HT1080 (cell line): ENCODE data around the gene LARP6. TPM values are rescaled to one million over a fixed set of nuclear protein-coding genes. Genes with fewer than 3 reads are reported as not detected.
"Not testable (repeated sequence)": the region's sequence is repeated elsewhere in the genome, so short reads cannot be mapped to it uniquely, and the experiment has no call there.

Source experiments
- DNase-seq: peaks from one replicate; pipeline ENCODE4 v3.0.0-alpha.2; 2015; ENCODE audit warnings: low read depth
- polyA plus RNA-seq, 2 experiments: library from polyadenylated mRNA; depleted of rRNA; stranded (reverse); fragments of >200 nt; gene quantifications; 2 replicates each; pipeline ENCODE4 v1.2.3, GENCODE V29; 2015
- total RNA-seq: library from RNA; depleted of rRNA; stranded (reverse); fragments of >200 nt; shearing (Covaris generic); gene quantifications from 2 replicates; pipeline ENCODE4 v1.2.3, GENCODE V29; 2014; rRNA removed

The LARP6 gene
- total RNA-seq, result 75.6 and 87.1 TPM in 2 replicates
- polyA plus RNA-seq (2015; cell fraction: cytosol; rRNA removed), result 77.4 and 88.4 TPM in 2 replicates
- 28.8 and 48.3 TPM in 2 replicates for polyA plus RNA-seq (2015; cell fraction: nucleus; rRNA removed)

DNA sequence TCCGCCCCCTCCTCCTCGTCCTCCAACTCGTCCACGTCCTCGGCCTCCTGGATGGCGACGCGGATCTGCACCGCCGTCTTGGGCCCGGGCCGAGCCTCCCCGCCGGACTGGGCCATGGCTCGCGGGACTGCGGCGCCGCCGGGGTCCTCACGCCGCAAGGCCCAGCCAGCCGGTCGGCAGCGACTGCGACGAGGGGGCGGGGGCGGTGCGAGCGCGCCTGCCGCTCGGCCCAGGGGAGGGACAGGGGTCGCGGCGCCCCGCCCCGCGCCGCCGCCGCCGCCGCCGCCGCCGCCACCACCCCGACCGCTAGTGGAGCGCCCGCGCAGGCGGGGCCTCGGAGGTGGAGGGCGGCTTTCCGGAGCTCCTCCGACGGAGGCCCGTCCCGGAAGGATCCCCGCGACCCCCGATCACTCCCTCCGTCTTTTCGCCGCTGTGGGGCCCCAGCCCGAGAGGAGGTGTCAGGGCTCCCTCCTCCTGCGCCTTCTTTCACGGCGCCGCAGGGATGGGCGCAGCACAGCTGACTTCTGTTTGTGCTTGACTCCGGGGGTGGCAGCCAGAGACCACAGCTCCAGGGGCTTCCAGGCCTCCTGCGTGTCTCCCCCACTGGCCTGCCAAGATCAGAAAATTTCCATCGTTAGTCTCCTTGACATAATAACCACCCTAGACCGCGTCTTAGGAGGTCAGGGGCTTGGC lies at the start of gene LARP6:
Gene LARP6, minus strand, starts transcription at position 185 of the 693 bp plus-strand sequence. Its CDS starts 69 bp downstream, at position 116.
- peak; percentile 28 for DNase-seq

DNA sequence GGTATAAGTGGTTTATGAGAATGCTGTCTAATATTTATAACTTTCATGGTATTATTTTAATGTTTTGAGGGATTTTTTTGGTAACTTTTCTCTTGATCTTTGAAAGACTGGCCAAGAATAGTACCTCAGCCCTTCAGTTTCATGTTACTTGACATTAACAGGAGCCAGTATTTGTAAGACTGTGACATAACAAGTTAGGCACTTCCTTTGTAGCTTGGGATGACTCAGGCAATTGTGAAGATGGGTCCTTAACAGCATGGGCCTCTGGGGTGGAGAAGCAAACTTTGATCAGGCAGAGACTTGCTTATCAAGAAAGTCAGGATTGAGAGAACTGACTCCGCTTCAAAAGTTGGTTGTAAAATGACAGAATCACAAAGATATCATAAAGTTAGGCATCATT lies 48.1 kb upstream of the LARP6 start:
- DNase-seq, result peak; percentile 86

DNA sequence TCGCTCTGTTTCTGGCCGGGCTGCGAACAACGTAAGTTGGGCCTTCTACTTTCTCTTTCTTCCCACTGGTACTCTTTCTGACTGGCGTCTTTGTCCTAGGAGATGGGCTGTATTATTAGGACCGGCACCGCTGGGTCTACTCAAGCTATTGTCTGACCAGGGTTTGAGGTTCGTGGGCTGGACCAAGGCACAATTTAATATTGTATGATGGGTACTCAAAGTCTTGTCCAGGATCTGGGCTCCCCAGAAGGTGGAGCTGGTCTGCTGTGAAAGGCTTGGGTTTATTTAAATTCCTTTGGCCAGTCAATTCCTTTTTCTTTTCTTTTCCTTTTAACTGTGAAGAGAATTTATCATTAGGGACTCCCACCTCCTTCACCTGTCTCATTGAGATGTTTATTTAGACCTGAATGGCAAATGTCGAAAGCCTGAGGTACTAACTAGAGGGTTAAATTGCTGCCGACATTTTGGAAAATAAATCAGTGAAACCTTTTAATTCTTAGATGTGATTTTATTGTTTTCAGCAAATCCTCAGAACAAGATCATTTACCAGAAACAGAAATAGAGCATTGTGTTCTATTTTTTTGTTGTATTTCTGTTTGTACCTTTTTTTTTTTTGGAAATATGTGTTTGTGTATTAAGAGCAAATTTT lies 39.1 kb upstream of the LARP6 start:
- DNase-seq, result peak; percentile 67

DNA sequence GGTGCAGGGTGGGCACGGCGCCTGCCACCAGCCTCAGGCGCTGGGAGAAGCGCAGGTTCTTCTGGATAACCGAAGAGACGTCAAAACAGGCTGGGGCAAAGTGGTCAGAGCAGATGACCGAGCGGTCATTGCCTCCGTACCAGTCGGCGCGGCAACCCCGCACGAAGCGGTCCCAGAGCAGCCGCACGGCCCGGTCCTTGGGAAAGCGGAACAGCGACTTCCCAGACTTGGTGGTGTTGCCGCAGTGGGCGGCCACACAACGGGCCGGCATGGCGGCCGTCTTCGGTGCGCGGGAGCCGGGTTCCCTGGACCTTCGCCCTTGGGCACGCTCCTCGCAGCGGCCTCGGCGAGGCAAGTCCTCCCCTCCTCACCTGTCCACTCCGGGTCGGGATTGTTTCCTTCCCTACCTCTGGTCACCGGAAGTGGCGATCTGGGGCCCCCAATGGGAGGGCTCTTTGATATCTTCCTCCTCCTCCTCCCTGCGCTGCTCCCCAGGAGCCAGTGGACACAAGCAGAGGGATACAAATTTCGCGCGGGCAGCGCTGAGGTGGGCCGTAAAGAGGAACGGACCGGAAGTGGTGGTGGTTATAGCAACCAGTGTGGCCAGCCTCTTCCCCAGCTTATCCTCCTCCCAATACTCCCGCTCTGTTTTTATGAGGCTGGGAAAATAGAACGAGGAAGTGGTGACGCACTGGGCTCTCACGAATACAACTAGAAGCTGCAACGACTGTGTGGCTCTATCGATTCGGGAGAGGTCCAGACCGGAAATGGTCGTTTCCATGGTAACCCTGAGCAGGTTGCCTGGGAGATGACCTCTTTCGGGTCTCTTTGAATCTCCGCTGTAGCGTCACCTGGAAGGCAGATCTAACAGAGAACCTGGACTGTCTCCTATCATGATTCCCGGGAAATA lies 38.3 kb upstream of the LARP6 start, which contains the start of the genes LRRC49 and THAP10:
Gene LRRC49, plus strand, starts transcription at position 825 of the 910 bp plus-strand sequence. Its CDS starts 69 bp downstream, at position 894.
Gene THAP10, minus strand, starts transcription at position 432 of the 910 bp plus-strand sequence. Its CDS starts 161 bp downstream, at position 271.
- DNase-seq, result peak; percentile 99

DNA sequence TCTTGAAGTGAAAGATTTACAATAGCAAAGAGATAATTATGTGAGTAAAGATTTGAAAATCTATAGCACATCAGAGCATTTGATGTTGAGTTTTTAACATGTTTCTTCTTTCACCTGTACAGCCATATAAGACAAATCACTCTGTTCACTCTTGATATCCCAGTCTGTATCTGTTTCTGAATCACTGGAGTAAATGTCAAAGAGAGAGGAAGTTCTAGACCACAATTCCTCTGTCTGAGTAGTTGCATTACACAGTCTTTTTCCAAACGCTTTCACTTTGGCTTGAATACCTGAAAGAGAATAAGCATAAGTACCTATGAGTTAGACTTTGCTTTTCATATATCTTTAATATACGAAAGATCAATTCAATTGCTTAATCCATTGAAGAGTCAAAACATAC lies 28.4 kb upstream of the LARP6 start:
- DNase-seq, result peak; percentile 53

DNA sequence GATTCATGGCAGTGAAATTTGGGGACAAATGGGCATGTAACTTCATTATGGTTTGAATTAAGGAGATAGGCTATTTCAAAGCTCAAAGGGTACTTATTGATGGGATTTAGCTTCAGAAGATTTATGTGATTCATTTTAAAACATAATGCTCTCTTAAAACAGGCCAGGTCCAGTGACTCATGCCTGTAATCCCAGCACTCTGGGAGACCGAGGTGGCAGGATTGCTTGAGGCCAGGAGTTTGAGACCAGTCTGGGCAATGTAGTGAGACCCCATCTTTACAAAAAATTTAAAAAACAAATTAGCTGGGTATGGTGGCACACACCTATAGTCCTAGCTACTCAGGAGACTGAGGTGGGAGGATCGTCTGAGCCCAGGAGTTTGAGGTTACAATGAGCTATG lies 26.8 kb upstream of the LARP6 start:
- peak; percentile 32 for DNase-seq

DNA sequence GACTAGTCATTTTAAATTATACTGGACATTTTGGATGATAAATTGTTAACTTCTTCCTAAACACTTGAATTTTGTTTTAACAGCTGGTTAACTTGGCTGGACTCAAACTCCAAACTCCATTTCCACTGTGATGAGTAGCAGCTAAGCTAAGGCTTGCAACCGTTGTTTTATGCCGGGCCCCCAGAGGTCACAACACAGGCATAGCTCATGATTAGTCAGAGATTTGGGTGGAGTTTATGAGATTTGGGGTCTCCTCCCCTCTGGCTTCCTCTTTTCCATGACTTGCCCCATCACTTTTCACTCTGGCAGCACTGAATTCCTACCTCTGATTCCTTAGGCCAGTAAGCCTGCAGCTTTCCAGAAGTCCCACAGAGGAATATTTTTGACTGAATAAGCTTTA lies 25.4 kb upstream of the LARP6 start:
- DNase-seq, result peak; percentile 84

DNA sequence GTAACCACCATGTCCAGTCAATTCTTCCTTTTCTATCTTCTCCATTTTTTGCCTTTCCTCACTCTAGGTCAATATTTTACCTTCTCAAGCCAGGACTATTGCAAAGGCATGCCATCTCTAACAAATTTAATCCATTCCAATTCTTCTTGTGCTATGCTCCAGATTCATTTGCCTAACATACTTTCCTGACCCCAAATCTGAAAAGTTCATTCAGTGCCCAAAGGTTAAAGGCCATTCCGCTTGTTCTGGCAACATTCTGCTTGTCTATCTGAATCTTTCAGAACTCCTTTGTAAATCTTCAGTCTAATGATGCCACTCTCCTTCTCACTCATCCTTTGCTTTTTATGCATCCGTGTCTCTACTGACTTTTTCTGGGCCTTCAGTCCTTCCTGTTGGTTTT lies 22.7 kb upstream of the LARP6 start:
- no peak for DNase-seq

DNA sequence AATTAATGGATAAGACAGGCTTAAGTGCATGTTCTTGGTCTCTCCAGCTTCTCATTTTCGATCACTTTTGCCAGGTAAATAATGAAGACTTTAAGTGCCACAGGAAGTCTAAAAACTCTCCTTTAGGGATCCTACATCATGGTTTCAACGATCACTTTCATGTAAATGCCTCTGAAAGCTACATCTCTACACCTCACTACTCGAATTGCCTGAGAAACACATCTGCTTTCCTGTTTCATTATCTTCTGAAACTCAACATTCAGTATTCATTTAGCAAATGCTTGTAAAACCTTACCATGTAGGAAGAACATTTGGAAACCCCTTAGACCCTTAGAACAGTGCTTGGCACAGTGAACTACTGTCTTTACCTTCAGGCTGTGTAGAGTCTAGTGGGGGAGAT lies 22.1 kb upstream of the LARP6 start:
- no peak for DNase-seq

DNA sequence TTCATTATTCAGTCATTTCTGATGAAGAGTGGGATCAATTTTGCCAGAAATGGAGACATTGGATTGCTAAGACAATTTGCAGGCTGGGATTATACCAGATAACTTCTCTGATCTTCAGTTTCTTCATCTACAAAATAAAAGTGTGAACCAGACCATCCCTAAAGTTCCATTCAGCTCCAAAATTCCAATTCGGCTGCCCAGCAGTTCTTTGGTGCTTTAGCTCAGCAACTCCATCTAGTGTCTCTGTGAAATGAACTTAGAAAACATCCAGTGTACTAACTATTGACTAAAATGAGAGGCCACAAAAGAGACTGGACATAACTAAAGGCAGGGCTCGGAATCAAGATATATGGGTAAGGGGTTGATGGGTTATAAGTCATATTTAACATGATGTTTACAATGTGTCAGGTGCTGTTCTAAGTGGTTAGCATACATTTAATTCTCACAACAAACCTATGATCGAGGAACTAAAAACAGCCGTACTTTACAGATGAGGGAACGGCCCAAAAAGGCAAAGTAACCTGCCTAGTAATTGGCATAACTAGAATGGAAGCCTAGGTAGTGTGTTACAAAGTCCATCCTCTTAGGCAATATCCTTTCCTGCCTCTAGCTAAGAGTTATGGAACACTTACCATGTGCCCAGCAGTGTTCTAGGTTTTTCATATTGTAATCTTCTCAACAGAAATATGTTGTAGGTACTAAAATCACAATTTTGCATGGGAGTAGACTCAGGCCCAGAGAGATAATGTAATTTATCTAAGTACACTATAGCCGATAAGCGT lies 21.2 kb upstream of the LARP6 start:
- DNase-seq, result peak; percentile 42

DNA sequence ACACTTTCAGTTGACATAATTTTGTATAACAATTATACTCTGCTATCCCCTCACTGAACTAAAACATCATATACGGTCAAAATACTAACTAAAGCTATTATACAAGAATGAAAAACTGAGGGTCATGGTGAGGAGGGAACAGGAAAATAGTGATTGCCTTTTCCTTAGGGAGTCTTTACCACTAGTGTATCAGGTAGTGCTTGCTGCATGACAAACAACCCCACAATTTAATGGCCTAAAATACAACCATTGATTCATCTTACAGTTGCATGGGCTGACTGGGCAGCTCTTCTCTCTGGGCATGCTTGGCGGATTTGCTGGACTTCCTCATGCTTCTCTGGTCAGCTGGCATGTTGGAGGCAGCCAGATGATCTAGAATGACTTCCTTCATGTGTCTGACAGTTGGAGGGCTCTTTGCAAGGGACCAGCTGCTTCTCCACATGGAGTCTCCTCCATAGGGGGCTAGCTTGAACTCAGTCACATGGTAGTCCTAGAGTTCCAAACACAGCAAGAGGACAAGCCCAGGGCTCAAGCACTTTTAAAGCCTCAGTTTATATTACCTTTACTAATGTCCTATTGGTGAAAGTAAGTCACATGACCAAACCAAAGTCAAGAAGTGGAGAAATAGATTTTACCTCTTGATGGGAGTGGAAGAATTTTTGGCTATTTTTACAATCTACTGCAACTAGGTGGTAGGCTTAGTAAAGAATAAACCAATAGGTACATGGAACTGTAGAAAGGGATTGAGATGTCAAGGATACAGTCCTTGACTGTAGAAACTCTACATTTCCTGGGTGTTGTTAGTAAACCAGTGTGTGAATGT lies 19.5 kb upstream of the LARP6 start:
- DNase-seq, result no peak

DNA sequence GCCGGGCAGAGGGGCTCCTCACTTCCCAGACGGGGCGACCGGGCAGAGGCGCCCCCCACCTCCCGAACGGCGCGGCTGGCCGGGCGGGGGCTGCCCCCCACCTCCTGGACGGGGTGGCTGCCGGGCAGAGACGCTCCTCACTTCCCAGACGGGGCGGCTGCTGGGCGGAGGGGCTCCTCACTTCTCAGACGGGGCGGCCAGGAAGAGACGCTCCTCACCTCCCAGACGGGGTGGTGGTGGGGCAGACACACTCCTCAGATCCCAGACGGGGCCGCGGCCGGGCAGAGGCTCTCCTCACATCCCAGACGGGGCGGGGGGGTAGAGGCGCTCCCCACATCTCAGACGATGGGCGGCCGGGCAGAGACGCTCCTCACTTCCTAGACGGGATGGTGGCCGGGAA lies 17.5 kb upstream of the LARP6 start:
- not testable (repeated sequence) for DNase-seq

DNA sequence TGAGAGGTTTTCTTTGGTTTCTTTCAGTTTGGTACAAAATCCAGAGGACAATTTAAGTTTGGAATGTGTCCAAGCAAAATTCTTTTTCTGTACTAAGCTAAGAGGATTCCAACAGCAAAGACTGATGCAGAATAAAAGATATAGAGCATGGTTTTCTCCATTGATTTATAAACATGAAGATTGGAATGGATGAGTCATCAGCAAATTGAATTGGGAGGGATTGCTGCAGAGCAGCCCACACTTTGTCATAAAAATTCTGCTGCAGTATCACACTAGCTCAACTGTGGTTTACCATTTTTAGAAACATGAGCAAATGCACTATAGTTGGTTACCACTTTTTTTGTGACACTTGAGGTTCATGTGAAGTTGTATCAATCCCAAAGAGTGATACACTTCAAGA lies 16.1 kb upstream of the LARP6 start:
- peak; percentile 62 for DNase-seq

DNA sequence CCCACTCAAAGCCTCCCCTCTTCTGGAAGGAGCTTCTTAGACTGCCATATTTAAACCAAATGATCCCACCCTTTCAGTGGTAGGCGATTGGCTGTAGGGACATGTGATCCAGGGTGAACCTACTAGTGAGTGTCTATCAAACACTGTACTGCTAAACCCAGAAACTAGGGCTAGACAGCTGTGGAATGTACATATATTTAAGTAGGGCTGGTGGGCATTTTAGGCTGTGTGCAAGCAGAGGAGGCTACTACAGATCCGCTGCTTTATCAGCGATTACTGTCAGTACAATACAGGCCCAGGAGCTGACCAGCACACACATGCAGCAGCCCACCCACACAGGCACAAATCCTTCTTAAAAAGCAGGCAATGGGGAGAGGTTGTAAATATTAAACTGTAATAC lies 15.4 kb upstream of the LARP6 start:
- no peak for DNase-seq

DNA sequence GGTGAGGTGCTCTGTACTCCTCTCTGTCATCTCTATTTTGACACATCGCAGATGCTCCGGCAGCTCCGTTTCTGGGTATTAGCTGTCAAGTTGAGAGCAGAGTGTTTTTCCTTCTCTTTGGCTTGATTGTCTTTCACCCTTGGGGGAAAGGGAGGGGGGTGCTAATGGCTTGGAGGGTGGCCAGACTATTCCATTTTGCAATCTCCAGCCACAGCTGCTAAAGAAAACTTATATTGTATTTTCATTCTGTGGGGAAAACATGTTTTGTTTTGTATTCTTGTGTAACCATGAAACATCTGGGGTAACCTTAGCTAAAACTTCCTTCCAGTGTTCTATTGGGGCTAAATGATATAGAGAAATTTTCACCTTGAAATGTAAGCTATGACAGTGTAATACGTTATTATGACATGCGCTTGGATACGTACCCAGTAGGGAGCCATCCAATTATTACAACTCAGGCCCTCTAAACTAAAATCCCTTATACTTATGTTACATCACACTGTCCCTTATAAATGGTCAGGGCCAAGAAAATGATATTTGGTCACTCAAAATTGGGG lies 14.0 kb upstream of the LARP6 start:
- no peak for DNase-seq

DNA sequence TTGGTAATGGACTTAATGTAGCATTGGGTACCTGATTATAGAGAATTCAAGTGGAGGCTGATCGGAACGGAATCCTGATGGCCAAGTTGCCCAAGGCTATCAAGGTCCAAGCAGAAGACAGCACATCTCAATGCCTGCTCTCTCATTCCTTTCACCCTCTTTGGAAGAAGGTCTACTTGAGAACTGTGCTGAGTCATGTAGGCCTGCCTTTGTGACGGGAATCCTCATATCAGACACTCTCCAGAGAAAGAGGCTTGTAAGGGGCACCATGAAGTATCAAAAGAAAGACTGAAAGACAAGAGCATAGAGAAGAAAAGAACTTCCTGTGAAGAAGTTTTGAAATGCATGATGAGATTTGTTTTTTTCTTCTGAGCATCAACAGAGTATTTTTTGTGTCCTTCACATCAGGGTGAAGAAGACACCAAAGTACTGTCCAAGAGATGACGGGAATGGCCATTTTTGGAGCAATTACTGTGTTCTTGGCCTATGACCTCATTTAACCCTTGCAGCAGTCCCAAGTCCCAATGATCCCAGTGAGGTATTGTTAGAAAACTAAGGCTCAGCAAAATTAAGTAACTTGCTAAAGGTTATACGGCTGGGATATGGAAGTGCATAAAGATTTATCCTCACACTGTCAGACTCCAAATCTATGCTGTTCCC lies 13.2 kb upstream of the LARP6 start:
- no peak for DNase-seq

DNA sequence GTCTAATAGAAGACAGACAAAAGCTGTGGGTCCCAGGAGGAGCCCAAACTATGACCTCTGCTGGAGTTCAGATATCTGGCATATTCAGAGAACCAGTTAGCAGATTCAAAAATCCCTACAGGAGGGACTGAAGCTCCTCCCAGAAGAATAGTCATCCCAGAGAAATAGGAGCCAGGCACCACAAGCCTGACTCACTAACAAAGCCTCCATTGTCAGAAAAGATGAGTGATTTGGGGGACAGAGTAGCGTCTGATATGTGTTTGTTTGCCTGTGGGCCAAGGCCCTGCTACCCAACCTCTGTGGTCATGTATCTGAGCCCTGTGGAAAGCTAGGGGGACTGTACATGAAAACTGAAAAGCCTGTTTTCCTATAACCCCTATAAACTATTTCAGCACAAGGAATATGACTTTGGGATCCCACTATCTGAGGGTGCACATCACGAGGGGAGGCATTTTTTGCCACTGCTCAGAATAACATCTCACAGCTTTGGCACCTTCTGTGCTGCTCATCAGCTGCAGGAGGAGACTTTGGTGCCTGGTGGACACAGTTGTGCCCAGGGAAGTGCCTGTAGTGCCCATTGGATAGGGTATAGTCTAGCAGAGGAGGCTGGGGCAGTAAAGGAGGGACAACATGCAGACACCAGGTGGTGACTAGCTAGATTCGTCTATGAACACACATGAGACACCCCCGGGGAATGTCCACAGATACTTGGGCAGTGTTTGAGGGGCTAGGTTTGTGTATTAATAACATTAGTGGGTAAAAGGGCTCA lies 9.7 kb upstream of the LARP6 start:
- DNase-seq, result peak; percentile 99

DNA sequence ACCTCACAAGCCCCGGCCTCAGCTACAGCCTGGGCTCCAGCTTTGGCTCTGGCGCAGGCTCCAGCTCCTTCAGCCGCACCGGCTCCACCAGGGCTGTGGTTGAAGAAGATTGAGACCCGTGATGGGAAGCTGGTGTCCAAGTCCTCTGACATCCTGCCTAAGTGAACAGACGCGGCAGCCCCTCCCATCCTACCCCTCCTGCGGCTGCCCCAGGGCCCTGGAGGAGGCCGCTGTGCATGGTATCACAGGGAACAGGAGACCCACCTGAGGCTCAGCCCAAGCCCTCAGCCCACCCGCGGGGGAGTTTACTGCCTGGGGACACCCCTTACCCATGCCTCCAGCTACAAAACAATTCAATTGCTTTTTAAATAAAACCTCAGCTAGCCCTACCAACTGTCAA lies 6.0 kb upstream of the LARP6 start:
- DNase-seq, result no peak
